GM12872 (cell line): ENCODE data around the gene C1QTNF3.

ENCODE experiments used
- CTCF ChIP-seq: IDR thresholded peaks from 3 replicates; pipeline ENCODE4 v1.5.1; 2011; ENCODE audit warnings: low read depth, mild to moderate bottlenecking, low read length, moderate library complexity; ENCODE audit not compliant: insufficient read depth

C1QTNF3 gene

GRCh38 chr5:34016222-34016621 lies 26.8 kb downstream of the C1QTNF3 start:
- TF ChIP-seq CTCF: no peak

- TF ChIP-seq CTCF: no peak
Observed at GRCh38 chr5:34015120-34015822, 27.7 kb downstream of the C1QTNF3 start.

GRCh38 chr5:34014626-34015025 lies 28.4 kb downstream of the C1QTNF3 start:
- TF ChIP-seq CTCF: no peak

GRCh38 chr5:34013547-34013946 lies 29.5 kb downstream of the C1QTNF3 start:
- no peak for TF ChIP-seq CTCF

- TF ChIP-seq CTCF: no peak
Observed at GRCh38 chr5:34012791-34013190, 30.2 kb downstream of the C1QTNF3 start.

- no peak for TF ChIP-seq CTCF
Observed at GRCh38 chr5:34011536-34011935, 31.5 kb downstream of the C1QTNF3 start.

- no peak for TF ChIP-seq CTCF
Observed at GRCh38 chr5:34009610-34010009, 33.4 kb downstream of the C1QTNF3 start.
